ENCODE results near the gene SYNE3. TPM values are rescaled to one million over a fixed set of nuclear protein-coding genes. Genes with fewer than 3 reads are reported as not detected.

Gene SYNE3
- total and polyA plus RNA-seq, 4 experiments from 2014 or later = 4.3 to 52.2 (median 28.3) TPM

Other genes with a start within 250 kb of the SYNE3 start
- gene CLMN, start 196.7 kb downstream of the SYNE3 start, total RNA-seq = under 1 TPM; 0.22 to 0.70 TPM
- gene CLMN, start 196.7 kb downstream of the SYNE3 start, polyA plus RNA-seq = under 1 TPM in 1 of 2 donors, not detected in 1; 0.65 TPM
- 10 to 100 TPM; 17.6 to 18.7 TPM for gene GLRX5, start 18.4 kb upstream of the SYNE3 start, total RNA-seq
- 10 to 100 TPM; 60.3 to 74.7 TPM for gene GLRX5, start 18.4 kb upstream of the SYNE3 start, polyA plus RNA-seq
- gene TCL1B, start 169.8 kb upstream of the SYNE3 start, total RNA-seq = not detected
- not detected for gene TCL1B, start 169.8 kb upstream of the SYNE3 start, polyA plus RNA-seq
- not detected for gene TCL1A, start 197.5 kb upstream of the SYNE3 start, total RNA-seq
- gene TCL1A, start 197.5 kb upstream of the SYNE3 start, polyA plus RNA-seq = under 1 TPM in 1 of 2 donors, not detected in 1; 0.71 TPM